ENCODE measurements around the gene TIMELESS.
"Not testable (repeated sequence)": the region's sequence is repeated elsewhere in the genome, so short reads cannot be mapped to it uniquely, and the experiment has no call there.

The TIMELESS gene

GRCh38 chr12:56468216-56469006, 19.2 kb upstream of the TIMELESS start, which contains the start of gene SPRYD4:
TSS of gene SPRYD4 (plus strand) at chr12:56468578. CDS start at chr12:56468592, 14 bp downstream.
- peak; percentile 77 for DNase-seq

DNA sequence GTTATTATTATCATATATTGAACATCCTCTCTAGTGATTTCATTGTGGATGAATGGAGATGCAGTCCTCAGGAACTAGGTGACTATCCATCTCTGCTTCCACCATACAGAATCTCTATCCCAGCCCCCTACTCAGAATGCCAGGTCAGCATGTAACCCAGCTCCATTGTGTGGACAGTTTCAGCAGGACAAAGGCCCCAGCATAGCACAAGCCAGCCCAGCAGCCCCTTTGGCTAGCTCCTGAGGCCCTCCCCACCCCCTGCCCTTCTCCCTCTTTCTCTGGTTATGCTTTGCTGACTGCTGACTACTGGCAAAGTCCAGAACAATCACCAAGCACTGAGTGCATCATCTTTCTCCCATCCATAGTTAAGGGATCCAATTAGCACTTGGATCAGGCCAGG, 13.3 kb upstream of the TIMELESS start:
- DNase-seq = no peak

DNA sequence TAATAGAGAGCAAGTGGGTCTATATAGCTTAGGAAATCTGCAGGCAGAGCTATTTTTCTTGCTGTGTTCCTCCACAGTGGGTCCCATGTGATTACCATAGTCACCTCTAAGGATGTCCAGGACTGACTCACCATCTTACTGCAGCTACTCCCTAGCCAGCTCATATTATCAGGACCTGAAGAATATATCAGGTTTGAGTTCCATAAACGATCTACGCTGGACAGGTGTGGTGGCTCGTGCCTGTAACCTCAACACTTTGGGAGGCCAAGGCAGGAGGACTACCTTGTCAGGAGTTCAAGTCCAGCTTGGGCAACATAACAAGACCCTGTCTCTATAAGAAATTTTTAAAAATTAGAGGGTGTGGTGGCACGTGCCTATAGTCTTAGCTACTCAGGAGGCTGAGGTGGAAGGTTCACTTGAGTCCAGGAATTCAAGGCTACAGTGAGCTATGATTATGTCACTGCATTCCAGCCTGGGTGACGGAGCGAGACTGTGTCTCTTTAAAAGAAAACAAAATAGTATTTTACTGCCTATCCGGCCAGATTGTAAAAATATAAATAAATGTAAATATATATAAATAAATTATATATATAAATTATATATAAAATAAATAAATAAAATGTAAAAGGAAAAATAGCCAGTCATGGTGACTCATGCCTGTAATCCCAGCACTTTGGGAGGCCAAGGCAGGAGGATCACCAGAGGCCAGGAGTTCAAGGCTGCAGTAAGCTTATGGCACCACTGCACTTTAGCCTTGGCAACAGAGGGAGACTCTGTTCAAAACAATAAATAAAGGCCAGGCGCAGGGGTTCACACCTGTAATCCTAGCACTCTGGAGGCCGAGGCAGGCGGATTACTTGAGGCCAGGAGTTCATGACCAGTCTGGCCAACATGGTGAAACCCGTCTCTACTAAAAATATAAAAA, 12.3 kb upstream of the TIMELESS start:
- no peak for DNase-seq

- DNase-seq = no peak
Measured at GRCh38 chr12:56457817-56458216, 8.6 kb upstream of the TIMELESS start.

DNA sequence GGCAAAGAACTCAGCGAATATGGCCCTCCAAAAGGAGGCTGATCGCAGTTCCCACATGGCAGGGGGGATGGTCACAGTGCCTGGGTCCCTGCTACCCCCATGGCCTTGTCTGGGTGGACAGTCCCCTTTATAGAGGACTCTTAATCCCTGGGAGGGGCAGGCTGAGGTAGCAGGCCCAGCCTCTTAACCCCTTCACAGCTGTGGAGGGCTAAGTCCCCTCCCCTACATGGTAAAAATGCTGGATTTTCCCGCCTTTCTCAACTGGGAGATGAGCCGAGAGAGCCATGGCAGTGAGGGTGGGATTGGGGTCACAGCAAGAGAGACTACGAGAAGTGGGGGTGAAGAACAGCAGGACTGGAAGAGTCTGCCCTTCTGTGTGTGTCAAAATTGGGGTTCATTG, 5.3 kb upstream of the TIMELESS start, which contains the start of gene MIP:
Gene MIP, minus strand, starts transcription at position 101 of the 400 bp plus-strand sequence. Its CDS starts 44 bp downstream, at position 57.
- DNase-seq = no peak

- no peak for DNase-seq
Measured at GRCh38 chr12:56451147-56451546, 1.9 kb upstream of the TIMELESS start.

DNA sequence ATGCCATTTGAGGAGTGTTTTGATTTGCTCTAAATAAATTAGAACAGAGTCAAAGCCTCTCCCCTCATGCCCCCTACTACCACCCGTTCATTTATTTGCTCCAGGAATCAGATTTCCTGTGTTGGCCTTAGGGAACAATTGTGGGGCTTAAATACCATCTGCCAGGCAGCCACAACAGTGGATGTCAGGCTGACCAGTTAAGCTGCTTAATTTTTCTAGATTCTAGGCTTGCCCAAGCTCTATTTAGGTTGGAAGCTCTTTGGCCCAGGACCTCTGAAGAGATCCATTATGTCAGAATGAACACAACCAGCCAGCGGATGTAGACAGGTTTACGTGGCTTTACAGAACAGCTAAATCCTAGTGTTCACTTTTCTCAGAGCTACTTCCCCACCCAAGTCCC, 1.0 kb upstream of the TIMELESS start:
- no peak for DNase-seq

DNA sequence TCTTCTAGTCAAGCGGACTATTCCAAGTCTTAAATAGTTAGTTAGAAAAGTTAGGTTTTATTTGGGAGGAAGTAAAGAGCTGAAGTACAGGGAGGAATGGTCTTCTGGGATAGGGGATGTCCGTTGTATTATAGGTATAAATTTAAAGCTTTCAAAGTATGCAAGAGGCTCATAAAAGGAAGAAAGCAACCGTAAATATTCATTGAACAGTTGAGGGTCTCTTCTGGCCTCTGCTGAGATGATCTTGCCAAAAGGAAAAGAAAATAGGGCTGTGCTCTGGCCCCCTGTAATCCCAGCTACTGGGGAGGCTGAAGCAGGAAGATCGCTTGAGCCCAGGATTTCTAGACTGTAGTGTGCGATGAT, 377 bp upstream of the TIMELESS start:
- DNase-seq = no peak

GRCh38 chr12:56443208-56443607, 6.0 kb downstream of the TIMELESS start:
- not testable (repeated sequence) for DNase-seq

DNA sequence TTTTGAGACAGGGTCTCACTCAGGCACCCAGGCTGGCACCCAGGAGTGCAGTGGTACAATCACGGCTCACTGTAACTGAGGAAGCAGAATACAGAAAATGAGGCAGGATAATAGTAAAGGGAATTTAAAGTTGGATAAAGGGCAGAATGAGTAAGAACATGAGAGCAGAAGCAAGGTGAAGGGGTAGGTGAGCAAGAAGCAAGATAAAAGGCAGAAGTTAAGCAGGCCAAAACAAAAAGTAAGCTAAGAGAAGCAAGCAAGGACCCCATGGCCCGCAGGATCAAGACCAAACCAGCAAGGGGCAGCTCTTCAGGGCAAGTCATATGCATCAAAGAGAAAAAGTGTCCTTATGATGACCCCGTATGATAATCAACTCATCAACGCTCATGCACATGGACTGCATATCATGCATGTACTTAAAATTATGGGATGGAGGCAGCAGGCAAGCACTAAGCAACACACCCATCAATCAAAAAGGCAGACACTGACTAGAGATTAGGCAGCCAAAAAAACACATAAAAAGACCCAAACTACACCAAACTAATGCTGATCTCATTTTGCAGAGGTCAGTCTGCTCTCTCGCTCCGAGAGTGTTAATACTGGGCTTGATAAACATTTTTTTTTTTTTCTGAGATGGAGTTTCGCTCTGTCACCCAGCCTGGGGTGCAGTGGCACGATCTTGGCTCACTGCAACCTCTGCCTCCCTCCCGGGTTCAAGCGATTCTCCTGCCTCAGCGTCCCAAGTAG, 11.6 kb downstream of the TIMELESS start:
- DNase-seq = no peak

DNA sequence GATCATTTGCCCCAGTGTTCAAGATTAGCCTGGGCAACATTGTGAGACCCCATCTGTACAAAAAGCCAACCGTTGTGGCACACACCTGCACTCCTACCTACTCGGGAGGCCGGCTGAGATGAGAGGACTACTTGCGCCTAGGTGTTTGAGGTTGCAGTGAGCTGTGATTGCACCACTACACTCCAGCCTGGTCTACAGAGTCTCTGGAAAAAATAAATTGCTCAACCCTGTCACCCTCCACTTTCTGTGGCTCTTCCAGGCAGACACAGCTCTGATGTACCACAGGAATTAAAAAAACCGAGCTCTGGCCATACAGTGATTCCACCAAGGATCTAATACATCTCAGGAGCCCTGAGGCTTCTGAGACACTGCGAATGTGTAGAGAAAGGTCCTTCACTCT, 14.4 kb downstream of the TIMELESS start:
- no peak for DNase-seq

- no peak for DNase-seq
Measured at GRCh38 chr12:56431850-56432249, 17.4 kb downstream of the TIMELESS start.

- no peak for DNase-seq
Measured at GRCh38 chr12:56431288-56431687, 17.9 kb downstream of the TIMELESS start.

DNA sequence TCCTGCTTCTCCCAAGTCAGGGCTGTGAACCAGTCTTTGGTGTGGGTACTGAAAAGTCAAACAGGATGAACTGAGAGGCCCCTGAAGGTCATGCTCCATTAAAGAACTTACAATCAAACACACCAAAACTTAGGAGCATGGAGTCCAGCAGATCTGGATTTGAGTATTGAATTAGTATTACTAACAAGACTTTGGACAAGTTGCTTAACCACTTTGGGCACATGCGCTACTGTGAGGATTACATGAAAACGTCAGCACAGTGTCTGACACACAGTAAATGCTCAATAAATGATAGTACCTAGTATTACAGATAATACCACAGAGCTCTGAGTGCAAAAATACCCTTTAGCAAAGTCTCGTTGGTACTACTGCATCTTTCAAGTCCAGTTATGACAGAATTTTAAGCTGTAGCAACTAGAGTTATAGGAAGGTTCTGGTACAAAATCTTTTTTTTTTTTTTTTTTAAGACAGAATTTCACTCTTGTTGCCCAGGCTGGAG, 23.2 kb downstream of the TIMELESS start:
- DNase-seq = no peak

DNA sequence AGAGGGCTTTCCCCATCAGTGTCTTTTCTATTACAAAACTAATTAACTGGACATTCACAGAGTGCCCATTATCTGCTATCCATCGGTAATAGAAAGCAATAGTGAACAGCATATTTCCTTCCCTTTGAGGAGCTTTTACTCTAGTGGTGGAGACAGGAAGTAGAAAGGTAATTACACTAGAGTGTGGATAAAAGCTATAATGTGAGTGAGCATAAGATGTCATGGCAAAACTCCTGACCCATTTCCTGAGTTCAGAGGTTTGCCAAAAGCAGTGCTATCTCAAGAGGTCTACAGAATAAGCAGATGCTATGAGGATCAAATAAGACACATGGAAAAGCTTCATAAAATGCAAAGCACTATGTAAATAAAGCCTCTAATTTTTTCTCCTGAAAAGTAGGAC, 24.0 kb downstream of the TIMELESS start:
- no peak for DNase-seq

DNA sequence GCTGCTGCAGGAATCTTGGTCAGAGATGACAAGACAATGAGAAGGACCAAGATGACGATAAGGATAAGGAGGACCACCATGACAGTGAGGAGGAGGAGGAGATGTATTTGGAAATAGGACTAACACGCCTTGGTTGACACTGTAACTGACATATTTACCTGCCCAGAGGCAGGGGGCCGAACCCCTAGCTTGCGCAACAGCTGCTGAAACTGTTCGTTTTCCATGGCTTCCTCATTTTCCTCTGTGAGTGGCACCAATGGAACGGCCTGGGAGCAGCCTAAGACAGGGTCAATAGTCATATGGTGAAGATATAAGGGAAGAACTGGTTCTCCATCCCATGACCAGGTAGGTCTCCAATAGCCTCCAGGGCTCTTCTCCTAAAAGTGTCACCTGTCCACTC, 28.8 kb downstream of the TIMELESS start:
- no peak for DNase-seq

DNA sequence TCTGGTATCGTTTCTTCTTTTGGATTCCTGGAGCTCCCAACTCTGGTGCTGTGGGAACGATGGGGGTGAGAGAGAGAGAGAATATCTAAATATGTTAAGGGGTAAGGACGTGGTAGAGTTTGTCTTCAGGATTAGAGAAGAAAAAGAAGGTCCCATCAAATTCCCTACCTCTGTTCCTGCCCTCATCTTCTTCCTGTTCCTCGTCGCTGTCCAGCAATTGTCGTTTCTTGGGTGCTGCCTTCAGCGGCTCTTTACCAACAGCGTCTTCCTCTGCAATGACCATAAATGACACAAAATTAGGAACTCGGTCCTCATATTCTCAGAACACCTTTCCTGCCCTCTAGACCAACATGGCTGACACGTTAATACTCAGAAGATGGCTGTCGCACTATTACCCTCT, 31.5 kb downstream of the TIMELESS start:
- DNase-seq = no peak

DNA sequence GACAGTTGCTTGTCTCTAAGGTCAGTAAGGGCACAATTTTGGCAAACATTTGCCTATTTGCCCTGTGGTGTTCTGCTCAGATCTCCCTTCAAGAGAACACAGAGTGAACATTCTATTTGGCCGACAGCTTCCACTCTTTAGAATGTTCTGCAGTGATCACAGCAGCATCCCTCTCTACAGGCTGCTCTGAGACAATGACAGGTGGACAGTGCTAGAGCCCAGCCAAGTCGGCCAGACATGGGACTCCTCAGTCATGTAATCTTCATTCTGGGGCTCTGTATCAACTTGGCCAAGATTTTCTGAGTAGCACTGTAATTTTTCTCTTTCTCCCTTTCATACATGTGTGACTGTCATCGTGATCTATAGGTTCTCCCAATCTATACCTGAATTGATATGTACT, 34.8 kb downstream of the TIMELESS start:
- no peak for DNase-seq

GRCh38 chr12:56413392-56413791, 35.8 kb downstream of the TIMELESS start:
- DNase-seq = no peak

- DNase-seq = no peak
Measured at GRCh38 chr12:56411781-56412639, 37.2 kb downstream of the TIMELESS start.

DNA sequence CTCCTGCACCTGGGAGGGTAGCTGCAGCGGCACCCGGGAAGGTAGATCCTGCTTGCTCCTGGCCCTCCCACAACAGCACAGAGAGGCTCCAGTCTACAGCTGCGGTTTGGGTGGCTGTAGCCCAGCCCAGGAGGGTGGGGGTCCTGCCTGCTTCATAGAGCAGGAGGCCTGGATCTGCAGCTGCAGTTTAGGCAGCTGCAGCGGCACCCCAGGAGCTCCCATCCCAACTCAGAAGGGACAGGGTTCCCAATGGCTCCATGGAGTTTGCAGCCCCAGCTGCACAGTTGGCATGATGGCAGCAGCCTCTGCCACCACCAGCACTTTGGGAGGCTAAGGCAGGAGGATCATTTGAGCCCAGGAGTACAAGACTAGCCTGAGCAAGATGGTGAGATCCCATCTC, 38.5 kb downstream of the TIMELESS start:
- DNase-seq = no peak
